Pancreas (tissue), 10 donors: Measurements from ENCODE around the gene RPS6KA6. TPM values are rescaled to one million over a fixed set of nuclear protein-coding genes. Genes with fewer than 3 reads are reported as not detected.

Experiments
- ATAC-seq, 4 donors: fragments of 200-7000 bp; cut with Tn5 transposase; one replicate each; pipeline versions ENCODE4 v1.8.0 to v1.9.1; 2020; ENCODE audit warnings: mild to moderate bottlenecking in 4 of 4, moderate library complexity in 4 of 4
- DNase-seq, 6 donors: peaks; one replicate each; pipeline ENCODE4 v3.0.0-alpha.2; 2020
- FAIRE-seq: peaks from 2 replicates; lab custom pipeline; 2012; peaks lifted over from hg19 to GRCh38; lab: Jason Lieb, UNC
- H3K27ac ChIP-seq, 4 donors: fragments of 200-600 bp; sonication (generic); 1 replicate in 3 of 4; 2 replicates in 1 of 4; pipeline versions ENCODE4 v1.5.0 to v1.8.0; 2020
- H3K27me3 ChIP-seq, 4 donors: fragments of 200-600 bp; one replicate each; pipeline ENCODE4 v1.8.0; 2021
- H3K36me3 ChIP-seq, 3 donors: fragments of 200-600 bp; sonication (generic) in 1 of 3; one replicate each; pipeline versions ENCODE4 v1.5.0 to v1.8.0; 2020 to 2021
- H3K4me1 ChIP-seq, 3 donors: fragments of 200-600 bp; one replicate each; pipeline ENCODE4 v1.8.0; 2021
- H3K4me3 ChIP-seq, 4 donors: fragments of 200-600 bp; sonication (generic) in 2 of 4; one replicate each; pipeline versions ENCODE4 v1.5.0 to v1.8.0; 2020 to 2021
- H3K9me3 ChIP-seq, 4 donors: fragments of 200-600 bp; one replicate each; pipeline ENCODE4 v1.8.0; 2021
- CTCF ChIP-seq, 4 donors: fragments of 200-600 bp; sonication (generic) in 3 of 4; IDR thresholded peaks; one replicate each; pipeline versions ENCODE4 v1.5.0 to v1.8.0; 2021; ENCODE audit warnings: antibody characterized with exemption in 4 of 4
- WGBS, 2 donors: extraction: QIAGEN DNeasy Blood & Tissue Kit; methylation state at CpG; one replicate each; pipeline ENCODE4 v1.1.7; 2013; 5-methylcytosine and 5-hydroxymethylcytosine counted together
- intact Hi-C, 3 donors: fragments of 100-400 bp; cut with DNase I; formaldehyde crosslinking; loops; one replicate each; pipeline versions ENCODE4 v1.11.1 to v1.14.2; 2022
- polyA plus RNA-seq, 2 donors: library from polyadenylated mRNA; stranded (reverse); fragments of 200-250 nt; gene quantifications; one replicate each; pipeline ENCODE4 v1.2.3, GENCODE V29; 2013
- total RNA-seq, 6 donors: library from RNA; stranded (reverse); fragmentation: NEBNext Ultra II Directional in 4 of 6; extraction: Animal tissue kit (Norgen Biotek cat#: 25700) in 4 of 6; gene quantifications; one replicate each; pipeline versions ENCODE4 v1.2.1 to v1.2.4, GENCODE V29; 2021 to 2023
- donor health status: healthy with polysubstance abuse.
- donor health status: DM: no; HTN: no; CAD: no; lungs with moderate emphysema.
- donor health status: DM: no; HTN: no; CAD: no.
- donor health status: control.
- donor health status: control.
- donor health status: Bipolar disorder and iron deficiency.
- donor health status: DM: yes; HTN: yes; CAD: no.
- donor health status: DM: no; HTN: no; CAD: no.
- donor health status: DM: no; HTN: no; CAD: no.
- donor health status: DM: yes; HTN: yes; CAD: no.

Gene RPS6KA6
- total and polyA plus RNA-seq, 8 donors, result 0.46 to 3.5 (median 1.1) TPM

- no peak for TF ChIP-seq CTCF (IDR thresholded peaks at IDR 0.05)
- Histone ChIP-seq H3K4me1 (no peaks in the 10 kb centered on the region), H3K27me3 (peaks cover 0 to 11% (median 0%) of the 10 kb centered on the region in 4 donors), H3K9me3 (no peaks in the 10 kb centered on the region), H3K36me3 (no peaks in the 10 kb centered on the region), H3K27ac (no peak overlapping the region), H3K4me3 (no peak overlapping the region)
- DNase-seq, result no peak
- WGBS, 2 donors, result 43 to 59% methylated on average over 1 of the region's 1 CpG
- intact Hi-C loops, result no loop called here
- no peak for ATAC-seq
- FAIRE-seq, result no peak
Observed at GRCh38 chrX:84218726-84219125, 30.7 kb upstream of the RPS6KA6 start.

GRCh38 chrX:84216881-84217280, 28.9 kb upstream of the RPS6KA6 start:
- Histone ChIP-seq H3K36me3 (no peaks in the 10 kb centered on the region), H3K27ac (no peak overlapping the region), H3K27me3 (peaks cover 0 to 2% (median 0%) of the 10 kb centered on the region in 4 donors), H3K4me1 (no peaks in the 10 kb centered on the region), H3K9me3 (no peaks in the 10 kb centered on the region), H3K4me3 (no peak overlapping the region)
- no peak for ATAC-seq
- intact Hi-C loops, result no loop called here
- DNase-seq, result no peak
- 25 to 36% methylated on average over 2 of the region's 2 CpGs for WGBS, 2 donors
- no peak for FAIRE-seq
- no peak for TF ChIP-seq CTCF (IDR thresholded peaks at IDR 0.05)

- ATAC-seq, result no peak
- FAIRE-seq, result no peak
Observed at GRCh38 chrX:84216406-84216805, 28.4 kb upstream of the RPS6KA6 start.

GRCh38 chrX:84205276-84205675, 17.3 kb upstream of the RPS6KA6 start:
- ATAC-seq (no peak), DNase-seq (no peak), FAIRE-seq (no peak)
- H3K36me3 ChIP-seq, result no peaks in the 10 kb centered on the region
- no peaks in the 10 kb centered on the region for H3K4me1 ChIP-seq
- H3K27ac ChIP-seq, result no peak overlapping the region
- no peaks in the 10 kb centered on the region for H3K9me3 ChIP-seq
- intact Hi-C loops, result no loop called here
- H3K4me3 ChIP-seq, result no peak overlapping the region
- H3K27me3 ChIP-seq, result no peaks in the 10 kb centered on the region
- no peak for TF ChIP-seq CTCF (IDR thresholded peaks at IDR 0.05)

More at GRCh38 chrX:84216406-84216805, 28.4 kb upstream of the RPS6KA6 start:
- H3K27ac ChIP-seq, result no peak overlapping the region
- H3K4me3 ChIP-seq, result no peak overlapping the region
- no peak for TF ChIP-seq CTCF (IDR thresholded peaks at IDR 0.05)
- no peaks in the 10 kb centered on the region for H3K4me1 ChIP-seq
- H3K36me3 ChIP-seq, result no peaks in the 10 kb centered on the region
- WGBS, 2 donors, result 69 to 71% methylated on average over 5 of the region's 5 CpGs
- intact Hi-C loops, result no loop called here
- H3K27me3 ChIP-seq, result no peaks in the 10 kb centered on the region
- no peaks in the 10 kb centered on the region for H3K9me3 ChIP-seq
- no peak for DNase-seq

- Histone ChIP-seq H3K27me3 (peaks cover 0 to 3% (median 0%) of the 10 kb centered on the region in 4 donors), H3K27ac (no peak overlapping the region), H3K36me3 (no peaks in the 10 kb centered on the region), H3K4me3 (no peak overlapping the region), H3K9me3 (no peaks in the 10 kb centered on the region), H3K4me1 (no peaks in the 10 kb centered on the region)
- DNase-seq (no peak), ATAC-seq (no peak), FAIRE-seq (no peak)
- intact Hi-C loops, result no loop called here
- TF ChIP-seq CTCF (IDR thresholded peaks at IDR 0.05), result no peak
- WGBS, 2 donors, result 52 to 70% methylated on average over 1 of the region's 1 CpG
Observed at GRCh38 chrX:84199688-84200087, 11.7 kb upstream of the RPS6KA6 start.
